Activated T-helper 2 cell treated with anti-CD3 and anti-CD28 coated beads, Interferon-gamma antibody, Interleukin-2, Interleukin-4, amounts not matched to agents 10 μg/mL and 5 μg/mL and 100 μg/mL, durations not matched to agents 14 hours and 24 hours and 36 hours (primary cell): ENCODE results near the gene ARGLU1. TPM values are rescaled to one million over a fixed set of nuclear protein-coding genes. Genes with fewer than 3 reads are reported as not detected.

Source experiments
- DNase-seq: peaks from one replicate; pipeline ENCODE4 v3.0.0; 2021; ENCODE audit warnings: low spot score
- H3K27ac Mint-ChIP-seq: one replicate; pipeline ENCODE4 v1.8.0; 2021; ENCODE audit warnings: mixed read lengths
- H3K27me3 Mint-ChIP-seq: one replicate; pipeline ENCODE4 v1.8.0; 2021; ENCODE audit warnings: low read depth, mixed read lengths
- H3K36me3 Mint-ChIP-seq: one replicate; pipeline ENCODE4 v1.8.0; 2021; ENCODE audit warnings: low read depth, mixed read lengths
- H3K4me1 Mint-ChIP-seq: one replicate; pipeline ENCODE4 v1.8.0; 2021; ENCODE audit warnings: low read depth, mixed read lengths
- H3K4me3 Mint-ChIP-seq: one replicate; pipeline ENCODE4 v1.8.0; 2021; ENCODE audit warnings: low read depth, mild to moderate bottlenecking, moderate library complexity, mixed read lengths
- H3K9me3 Mint-ChIP-seq: one replicate; pipeline ENCODE4 v1.8.0; 2021; ENCODE audit warnings: mixed read lengths
- intact Hi-C: fragments of 100-400 bp; cut with micrococcal nuclease; formaldehyde crosslinking; loops from one replicate; pipeline ENCODE4 v1.15.1; 2023
- total RNA-seq: library from RNA; stranded (reverse); gene quantifications from 2 replicates; pipeline ENCODE4 v1.2.3, GENCODE V29; 2022

The ARGLU1 gene
- total RNA-seq, 1 donor from 2014 or later = 90.4 TPM

GRCh38 chr13:106496072-106496997 lies 71.6 kb downstream of the ARGLU1 start:
- no peak for DNase-seq
- intact Hi-C loops = no loop called here
- H3K27ac Mint-ChIP-seq = no peak overlapping the region
- peaks cover 4% of the 10 kb centered on the region for H3K4me1 Mint-ChIP-seq
- no peaks in the 10 kb centered on the region for H3K36me3 Mint-ChIP-seq
- H3K9me3 Mint-ChIP-seq = no peaks in the 10 kb centered on the region
- no peak overlapping the region for H3K4me3 Mint-ChIP-seq
- H3K27me3 Mint-ChIP-seq = peaks cover 59% of the 10 kb centered on the region

DNA sequence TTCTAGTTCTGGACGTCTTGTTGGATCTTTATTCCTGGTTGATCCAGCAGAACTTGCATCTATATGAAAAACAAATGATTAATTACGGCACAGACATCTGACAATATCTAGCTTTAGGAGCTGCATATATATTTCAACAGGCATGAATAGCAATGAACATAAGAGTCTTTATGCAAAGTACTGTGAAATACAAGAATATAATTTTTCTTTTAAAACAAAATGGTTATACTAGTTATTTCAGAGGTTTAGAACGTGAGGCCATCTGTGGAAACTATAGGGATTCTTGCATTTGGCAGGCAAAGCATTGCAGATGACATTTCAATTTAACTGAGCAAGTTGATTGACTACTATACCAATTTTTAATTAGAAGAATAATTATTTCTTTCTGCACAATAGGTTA lies 73.0 kb downstream of the ARGLU1 start:
- Mint-ChIP-seq H3K27ac (no peak overlapping the region), H3K9me3 (no peaks in the 10 kb centered on the region), H3K4me1 (peaks cover 10% of the 10 kb centered on the region), H3K27me3 (peaks cover 59% of the 10 kb centered on the region), H3K4me3 (no peak overlapping the region), H3K36me3 (no peaks in the 10 kb centered on the region)
- no peak for DNase-seq
- intact Hi-C loops = loop anchor here (5.0 kb wide), 1 partner anchor 37 kb away; no protein-coding TSS in a partner anchor

- no peak for DNase-seq
- Mint-ChIP-seq H3K27ac (no peak overlapping the region), H3K27me3 (peaks cover 58% of the 10 kb centered on the region), H3K4me3 (no peak overlapping the region), H3K9me3 (no peaks in the 10 kb centered on the region), H3K36me3 (no peaks in the 10 kb centered on the region), H3K4me1 (peaks cover 10% of the 10 kb centered on the region)
- intact Hi-C loops = loop anchor here (5.0 kb wide), 1 partner anchor 38 kb away; no protein-coding TSS in a partner anchor
Observed at GRCh38 chr13:106494506-106494905, 73.4 kb downstream of the ARGLU1 start.

DNA sequence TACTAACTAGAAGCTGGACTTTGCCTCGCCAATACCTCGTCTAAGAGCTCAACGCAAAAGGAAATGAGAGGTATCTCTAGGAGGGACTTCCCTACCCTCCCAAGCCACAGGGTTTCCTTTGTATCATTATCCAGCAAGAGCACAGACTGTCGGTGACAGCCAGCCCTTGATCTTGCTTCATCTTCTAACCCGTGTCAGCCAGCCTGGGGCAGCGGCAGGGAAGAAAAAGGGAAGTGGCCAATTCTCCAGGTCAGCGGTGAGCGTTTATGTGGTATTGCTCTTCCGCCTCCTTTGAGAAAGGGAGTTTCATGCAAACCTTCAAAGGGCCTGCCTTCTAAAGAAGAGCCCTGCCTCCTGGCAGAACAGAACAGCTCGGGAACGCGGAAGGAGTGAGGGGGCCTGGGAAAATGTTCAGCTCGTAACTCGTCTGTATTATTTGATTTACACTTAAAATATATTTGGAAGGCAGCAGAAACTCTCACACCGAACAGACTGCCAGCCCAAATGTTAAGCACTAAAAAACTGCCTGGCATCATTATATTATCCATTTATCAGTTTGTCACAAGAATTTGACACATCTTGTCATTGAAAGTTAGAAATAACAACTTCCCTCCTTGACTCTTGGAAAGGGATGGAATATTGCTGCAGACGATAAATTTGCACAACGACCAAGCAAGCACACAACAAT lies 74.3 kb downstream of the ARGLU1 start:
- H3K27me3 Mint-ChIP-seq = peaks cover 56% of the 10 kb centered on the region
- no peak for DNase-seq
- no peak overlapping the region for H3K27ac Mint-ChIP-seq
- H3K36me3 Mint-ChIP-seq = no peaks in the 10 kb centered on the region
- no peaks in the 10 kb centered on the region for H3K9me3 Mint-ChIP-seq
- intact Hi-C loops = loop anchor here (5.0 kb wide), 1 partner anchor 39 kb away; no protein-coding TSS in a partner anchor
- H3K4me1 Mint-ChIP-seq = peaks cover 10% of the 10 kb centered on the region
- H3K4me3 Mint-ChIP-seq = no peak overlapping the region

- H3K9me3 Mint-ChIP-seq = no peaks in the 10 kb centered on the region
- DNase-seq = no peak
- no peaks in the 10 kb centered on the region for H3K36me3 Mint-ChIP-seq
- H3K27me3 Mint-ChIP-seq = peaks cover 47% of the 10 kb centered on the region
- H3K4me3 Mint-ChIP-seq = no peak overlapping the region
- peaks cover 10% of the 10 kb centered on the region for H3K4me1 Mint-ChIP-seq
- H3K27ac Mint-ChIP-seq = no peak overlapping the region
- intact Hi-C loops = loop anchor here (5.0 kb wide), 1 partner anchor 39 kb away; no protein-coding TSS in a partner anchor
Observed at GRCh38 chr13:106492588-106493475, 75.1 kb downstream of the ARGLU1 start.

DNA sequence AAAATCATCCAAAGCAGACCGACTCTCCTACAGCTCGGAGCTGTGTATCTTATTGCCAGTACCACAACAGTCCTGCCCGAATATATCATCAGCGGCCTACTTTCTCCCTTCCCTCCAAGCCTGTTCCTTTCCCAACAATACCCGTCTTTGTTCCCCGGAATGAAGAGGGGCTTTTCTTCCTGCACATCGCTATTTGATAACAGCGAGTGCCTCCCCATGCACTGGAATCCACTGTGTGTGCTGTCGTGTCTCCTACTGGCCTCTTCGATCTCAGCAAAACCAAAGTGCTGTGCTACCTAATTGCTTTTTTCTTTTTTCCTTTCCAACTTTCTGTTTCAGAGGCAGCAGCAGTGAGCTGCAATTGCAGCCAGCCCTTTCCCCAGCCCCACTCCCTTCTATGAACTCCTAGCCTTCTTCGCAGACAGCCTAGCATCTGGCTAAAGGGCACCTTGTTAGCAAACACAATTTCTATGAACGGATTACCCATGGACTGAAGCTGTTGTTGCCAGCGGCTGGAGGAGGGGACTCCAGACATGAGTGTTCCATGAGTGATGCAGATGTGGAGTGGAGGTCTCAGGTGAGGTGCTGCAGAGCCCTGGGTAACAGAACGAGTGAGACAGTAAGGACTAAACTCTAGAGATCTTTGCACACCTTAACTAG lies 75.9 kb downstream of the ARGLU1 start:
- no peak overlapping the region for H3K27ac Mint-ChIP-seq
- peaks cover 10% of the 10 kb centered on the region for H3K4me1 Mint-ChIP-seq
- intact Hi-C loops = loop anchor here (5.0 kb wide), 1 partner anchor 40 kb away; no protein-coding TSS in a partner anchor
- H3K36me3 Mint-ChIP-seq = no peaks in the 10 kb centered on the region
- no peak for DNase-seq
- H3K27me3 Mint-ChIP-seq = peaks cover 44% of the 10 kb centered on the region
- no peak overlapping the region for H3K4me3 Mint-ChIP-seq
- H3K9me3 Mint-ChIP-seq = no peaks in the 10 kb centered on the region

Other genes starting within 250 kb of the ARGLU1 start
- 0.21 and 0.25 TPM in 2 replicates for gene EFNB2, start 32.5 kb downstream of the ARGLU1 start, total RNA-seq